ENCODE results near the gene REV1.
"Not testable (repeated sequence)": the region's sequence is repeated elsewhere in the genome, so short reads cannot be mapped to it uniquely, and the experiment has no call there.

The REV1 gene

GRCh38 chr2:99399795-99400194, 90.0 kb downstream of the REV1 start:
- no peak for DNase-seq

DNA sequence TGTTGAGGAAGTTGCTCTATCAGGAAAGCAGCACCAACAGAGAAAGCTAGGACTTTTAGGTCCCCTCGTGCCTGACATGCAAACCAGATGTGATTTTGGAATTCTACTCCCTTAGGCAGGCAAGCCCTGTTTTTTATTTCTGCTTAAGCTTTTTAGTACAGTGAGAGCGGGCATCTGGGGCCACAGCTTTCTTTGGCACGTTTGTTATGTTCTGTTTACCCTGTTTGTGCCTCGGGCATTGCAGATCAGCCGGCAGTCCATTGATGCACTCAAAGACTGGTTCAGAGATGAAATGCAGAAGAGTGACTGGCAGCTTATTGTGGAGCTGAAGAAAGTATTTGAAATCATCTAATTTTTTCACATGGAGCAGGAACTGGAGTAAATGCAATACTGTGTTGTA, 90.8 kb downstream of the REV1 start:
- no peak for DNase-seq

DNA sequence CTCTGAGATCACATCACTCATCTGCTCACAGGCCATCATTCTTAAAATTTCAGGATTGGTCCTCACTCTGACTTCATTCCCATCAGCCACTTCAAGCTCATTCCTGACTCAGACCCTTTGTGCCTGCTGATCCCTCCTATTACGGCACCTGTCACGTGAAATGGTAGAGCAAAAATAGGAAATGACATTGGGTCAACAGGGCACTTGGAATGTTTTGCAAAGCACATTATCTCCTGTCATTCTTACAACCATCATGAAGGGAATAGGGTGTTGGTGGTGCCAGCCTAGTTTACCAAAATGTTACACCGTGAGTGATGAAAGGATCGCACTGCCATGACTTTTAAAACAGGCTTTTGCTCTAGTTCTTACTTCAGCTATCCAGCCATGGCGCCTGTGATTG, 91.5 kb downstream of the REV1 start:
- no peak for DNase-seq

GRCh38 chr2:99397266-99397920, 92.4 kb downstream of the REV1 start:
- DNase-seq = no peak

GRCh38 chr2:99395589-99396130, 94.2 kb downstream of the REV1 start:
- DNase-seq = no peak

- DNase-seq = no peak
Measured at GRCh38 chr2:99389946-99390345, 99.9 kb downstream of the REV1 start.

GRCh38 chr2:99389371-99389770, 100.4 kb downstream of the REV1 start:
- no peak for DNase-seq

DNA sequence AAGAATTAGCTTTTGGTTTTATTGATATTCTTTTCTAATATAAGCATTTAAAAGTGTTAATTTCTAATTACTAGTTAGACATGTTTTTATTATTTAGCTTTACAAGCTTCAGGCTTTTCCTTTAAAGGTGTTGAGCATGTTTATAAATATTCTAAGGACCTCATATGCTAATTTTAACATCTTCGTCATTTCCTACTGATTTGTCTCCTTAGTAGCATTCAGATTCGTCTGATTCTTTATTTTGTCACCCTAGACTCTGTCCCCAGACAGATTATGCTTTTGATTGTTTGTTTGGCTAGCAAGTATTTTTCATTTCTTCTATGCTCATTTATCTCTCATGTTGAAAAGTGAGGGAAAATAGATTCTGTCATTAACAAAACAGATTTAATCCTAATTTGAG, 100.9 kb downstream of the REV1 start:
- no peak for DNase-seq

DNA sequence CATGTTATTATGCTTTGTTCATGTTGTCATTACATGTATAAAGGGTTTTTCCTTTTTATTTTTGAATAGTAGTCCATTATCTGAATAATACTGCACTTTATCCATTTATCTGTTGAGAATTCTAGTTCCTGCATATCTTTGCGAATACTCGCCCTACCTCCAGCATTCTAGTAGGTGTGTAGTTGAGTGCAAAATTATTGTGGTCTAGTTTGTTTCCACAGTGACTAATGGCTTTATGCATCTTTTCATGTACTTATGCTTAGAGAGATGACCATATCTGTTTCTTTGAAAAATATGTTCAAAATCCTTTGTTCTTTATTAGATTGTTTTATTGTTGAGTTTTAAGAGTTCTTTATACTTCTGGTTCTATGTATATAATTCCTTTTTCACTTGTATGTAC, 103.8 kb downstream of the REV1 start:
- DNase-seq = no peak

DNA sequence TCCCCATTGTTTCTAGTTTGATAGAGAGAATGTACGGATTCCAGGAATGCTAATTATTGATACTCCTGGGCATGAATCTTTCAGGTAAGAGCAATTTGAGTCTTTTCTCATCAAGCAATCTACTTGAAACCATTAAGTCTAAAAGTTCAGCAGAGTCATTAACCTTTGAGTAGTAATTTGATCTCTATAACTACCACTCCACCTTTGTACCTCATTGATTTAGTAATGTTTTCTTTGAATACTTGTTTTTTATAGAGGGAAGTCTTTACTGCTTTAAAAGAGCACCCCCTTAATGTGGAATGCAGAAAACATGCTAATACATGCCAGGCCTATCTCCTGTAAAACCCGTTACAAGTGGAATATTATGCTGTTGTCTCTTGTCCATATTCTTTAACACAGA, 107.7 kb downstream of the REV1 start:
- no peak for DNase-seq

- DNase-seq = no peak
Measured at GRCh38 chr2:99380376-99381010, 109.3 kb downstream of the REV1 start.

- DNase-seq = no peak
Measured at GRCh38 chr2:99377879-99378278, 111.9 kb downstream of the REV1 start.

- no peak for DNase-seq
Measured at GRCh38 chr2:99376254-99376864, 113.5 kb downstream of the REV1 start.

DNA sequence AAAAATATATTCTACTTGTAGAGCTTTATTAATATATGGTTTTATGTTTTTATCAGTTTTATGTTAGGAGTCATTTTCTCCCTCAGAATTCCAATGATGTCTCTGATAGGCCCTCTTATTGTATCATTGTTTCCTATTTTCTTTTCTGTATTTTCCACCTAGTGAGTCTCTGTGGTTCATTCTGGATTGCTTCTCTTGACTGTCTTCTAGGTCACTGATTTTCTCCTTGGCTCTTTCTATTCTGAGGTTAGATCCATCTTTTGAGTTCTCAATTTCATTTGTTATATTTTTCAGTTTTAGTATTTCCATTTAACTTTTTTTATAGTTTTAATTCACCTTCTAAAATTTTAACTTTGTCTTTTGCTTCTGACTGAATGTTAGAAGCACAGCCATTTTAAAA, 115.1 kb downstream of the REV1 start:
- DNase-seq = no peak

DNA sequence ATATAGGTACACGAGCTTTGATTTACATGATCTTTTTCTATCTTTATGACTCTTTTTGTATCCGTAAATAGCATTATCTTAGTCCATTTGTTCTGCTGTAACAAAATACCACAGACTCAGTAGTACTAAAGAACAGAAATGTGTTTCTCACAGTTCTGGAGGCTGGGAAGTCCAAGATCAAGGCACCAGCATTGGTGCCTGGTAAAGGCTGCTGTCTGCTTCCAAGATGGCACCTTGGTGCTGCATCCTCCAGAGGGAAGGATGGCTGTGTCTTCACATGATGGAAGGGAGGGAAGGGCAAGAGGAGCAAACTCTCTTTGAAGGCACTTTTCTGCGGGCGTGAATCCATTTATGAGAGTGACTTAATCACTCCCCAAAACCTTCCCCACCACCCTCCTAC, 116.7 kb downstream of the REV1 start:
- DNase-seq = no peak

DNA sequence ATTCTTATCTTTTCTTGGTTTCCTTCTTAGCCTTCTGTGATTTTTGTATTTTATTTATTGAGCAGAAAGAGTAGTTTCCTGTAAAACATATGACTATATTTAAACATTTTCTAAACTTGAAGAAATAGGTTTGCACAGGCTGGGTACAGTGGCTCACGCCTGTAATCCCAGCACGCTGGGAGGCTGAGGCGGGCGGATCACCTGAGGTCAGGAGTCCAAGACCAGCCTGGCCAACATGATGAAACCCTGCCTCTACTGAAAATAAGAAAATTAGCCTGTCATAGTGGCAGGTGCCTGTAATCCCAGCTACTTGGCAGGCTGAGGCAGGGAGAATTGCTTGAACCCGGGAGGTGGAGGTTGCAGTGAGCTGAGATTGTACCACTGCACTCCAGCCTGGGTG, 121.0 kb downstream of the REV1 start:
- not testable (repeated sequence) for DNase-seq

DNA sequence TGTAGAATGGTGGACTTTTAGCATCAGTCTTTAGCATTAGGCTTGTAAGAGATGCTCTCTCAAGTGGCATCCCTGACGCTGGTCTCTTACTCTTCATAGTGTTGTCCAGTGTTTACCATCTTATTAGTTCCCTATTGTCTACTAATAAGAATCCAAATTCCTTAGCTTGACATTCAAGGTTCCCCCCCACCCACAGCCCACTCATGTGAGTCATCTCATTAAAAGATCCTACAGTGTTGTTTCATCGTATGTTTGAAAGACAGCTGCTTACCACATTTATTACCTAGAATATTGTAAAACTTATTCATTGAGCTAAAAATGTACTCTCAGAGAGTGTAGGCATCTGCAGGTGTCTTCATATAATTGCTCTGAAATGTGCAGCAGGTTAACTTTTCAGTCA, 124.2 kb downstream of the REV1 start:
- DNase-seq = no peak

DNA sequence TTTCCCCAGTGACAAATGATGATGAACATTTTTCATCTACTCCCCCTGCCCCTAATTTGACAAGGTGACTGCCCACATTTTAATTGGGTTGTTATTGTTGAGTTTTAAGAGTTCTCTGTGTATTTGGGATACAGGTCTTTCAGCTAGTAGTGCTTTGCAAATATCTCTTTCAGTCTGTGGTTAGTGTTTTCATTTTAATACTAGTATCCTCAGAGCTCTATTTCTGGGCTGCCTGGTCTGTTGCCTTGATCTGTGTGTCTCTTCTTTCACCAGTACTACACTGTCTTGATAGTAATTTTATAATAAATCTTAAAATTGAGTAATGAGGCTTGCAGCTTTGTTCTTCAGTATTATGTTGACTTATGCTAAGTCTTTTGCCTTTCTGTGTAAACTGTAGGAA, 133.0 kb downstream of the REV1 start:
- no peak for DNase-seq

DNA sequence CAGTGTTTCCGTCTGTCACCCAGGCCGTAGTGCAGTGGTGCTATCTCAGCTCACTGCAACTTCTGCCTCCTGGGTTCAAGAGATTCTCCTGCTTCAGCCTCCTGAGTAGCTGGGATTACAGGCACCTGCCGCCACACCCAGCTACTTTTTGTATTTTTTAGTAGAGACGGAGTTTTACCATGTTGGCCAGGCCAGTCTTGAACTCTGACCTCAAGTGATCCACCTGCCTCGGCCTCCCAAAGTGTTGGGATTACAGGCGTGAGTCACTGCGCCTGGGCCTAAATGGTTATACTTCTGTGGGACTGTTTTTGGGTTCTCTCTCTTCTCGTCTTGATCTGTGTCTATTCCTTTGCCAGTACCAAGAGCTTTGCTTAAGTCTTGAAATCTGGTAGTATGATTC, 135.0 kb downstream of the REV1 start:
- not testable (repeated sequence) for DNase-seq

GRCh38 chr2:99354070-99354469, 135.7 kb downstream of the REV1 start:
- no peak for DNase-seq

Data from stimulated activated CD4-positive, alpha-beta T cell treated with anti-CD3 and anti-CD28 coated beads, Interleukin-4, amount 100 ng/mL, for 1 hour (primary cell).